HEK293 (cell line): ENCODE measurements around the gene ARID1A.

Source experiments
- TCF7L2 ChIP-seq: IDR thresholded peaks from 2 replicates; pipeline ENCODE4 v1.6.1; 2011; ENCODE audit warnings: low read depth, mild to moderate bottlenecking, inconsistent platforms, low read length, moderate library complexity, borderline replicate concordance
- ZNF549 ChIP-seq: fragments of 450-650 bp; IDR thresholded peaks from 2 replicates; pipeline ENCODE4 v1.5.1; 2018; ENCODE audit warnings: missing biosample characterization, missing genetic modification characterization, mild to moderate bottlenecking, inconsistent platforms, moderate library complexity
- TF ChIP-seq, protein P1 (sequence below): fragments of 450-650 bp; formaldehyde crosslinking; IDR thresholded peaks from 2 replicates; pipeline ENCODE4 v1.5.1; 2016; ENCODE audit warnings: missing biosample characterization, missing genetic modification characterization

DNA sequence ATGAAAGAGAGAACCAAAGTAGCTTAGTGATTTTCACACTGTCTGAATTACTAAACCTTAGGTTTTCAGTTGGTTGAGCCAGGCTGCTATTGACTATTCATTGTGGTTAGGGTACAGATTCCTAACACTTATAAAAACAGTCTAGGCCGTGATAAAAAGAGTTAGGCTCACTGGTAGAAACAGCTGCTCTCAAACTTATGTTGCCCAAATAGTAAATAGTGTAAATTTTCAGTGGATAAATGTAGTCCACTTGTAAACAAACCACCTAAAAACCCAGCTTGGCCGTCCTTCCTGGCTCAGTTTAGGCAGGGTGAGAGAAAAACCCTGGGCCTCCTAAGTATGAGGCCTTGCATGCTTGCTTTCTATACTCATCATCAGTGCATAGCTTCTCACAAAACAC lies 34.9 kb downstream of the ARID1A start:
- TF ChIP-seq, protein P1, sequence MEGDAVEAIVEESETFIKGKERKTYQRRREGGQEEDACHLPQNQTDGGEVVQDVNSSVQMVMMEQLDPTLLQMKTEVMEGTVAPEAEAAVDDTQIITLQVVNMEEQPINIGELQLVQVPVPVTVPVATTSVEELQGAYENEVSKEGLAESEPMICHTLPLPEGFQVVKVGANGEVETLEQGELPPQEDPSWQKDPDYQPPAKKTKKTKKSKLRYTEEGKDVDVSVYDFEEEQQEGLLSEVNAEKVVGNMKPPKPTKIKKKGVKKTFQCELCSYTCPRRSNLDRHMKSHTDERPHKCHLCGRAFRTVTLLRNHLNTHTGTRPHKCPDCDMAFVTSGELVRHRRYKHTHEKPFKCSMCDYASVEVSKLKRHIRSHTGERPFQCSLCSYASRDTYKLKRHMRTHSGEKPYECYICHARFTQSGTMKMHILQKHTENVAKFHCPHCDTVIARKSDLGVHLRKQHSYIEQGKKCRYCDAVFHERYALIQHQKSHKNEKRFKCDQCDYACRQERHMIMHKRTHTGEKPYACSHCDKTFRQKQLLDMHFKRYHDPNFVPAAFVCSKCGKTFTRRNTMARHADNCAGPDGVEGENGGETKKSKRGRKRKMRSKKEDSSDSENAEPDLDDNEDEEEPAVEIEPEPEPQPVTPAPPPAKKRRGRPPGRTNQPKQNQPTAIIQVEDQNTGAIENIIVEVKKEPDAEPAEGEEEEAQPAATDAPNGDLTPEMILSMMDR (tag by site-specific recombination) = no peak
- TF ChIP-seq ZNF549 (tag by site-specific recombination) (no peak), TCF7L2 (no peak)
